Activated T-cell treated with anti-CD3 and anti-CD28 coated beads, Interleukin-2, amount 50 U/mL, for 72 hours (primary cell): ENCODE measurements around the gene ERBIN. TPM values are rescaled to one million over a fixed set of nuclear protein-coding genes. Genes with fewer than 3 reads are reported as not detected.

Experiments
- ATAC-seq, 2 donors: fragments of 150-1000 bp; cut with Tn5 transposase; replicated peaks in 1 of 2; 2 replicates each; pipeline ENCODE4 v1.10.0; 2021; ENCODE audit warnings: moderate library complexity in 2 of 2, mild to moderate bottlenecking in 1 of 2
- DNase-seq, 2 donors: peaks; one replicate each; pipeline ENCODE4 v3.0.0; 2021 to 2022; ENCODE audit warnings: mixed read lengths in 1 of 2
- H3K27ac Mint-ChIP-seq: one replicate; pipeline ENCODE4 v1.8.0; 2022; ENCODE audit warnings: mild to moderate bottlenecking, moderate library complexity, mixed read lengths
- H3K27me3 Mint-ChIP-seq: one replicate; pipeline ENCODE4 v1.8.0; 2022; ENCODE audit warnings: low read depth, mixed read lengths
- H3K36me3 Mint-ChIP-seq, 2 donors: one replicate each; pipeline ENCODE4 v1.8.0; 2022; ENCODE audit warnings: mixed read lengths in 2 of 2, mild to moderate bottlenecking in 1 of 2; ENCODE audit not compliant: insufficient read depth in 2 of 2
- H3K4me1 Mint-ChIP-seq: one replicate; pipeline ENCODE4 v1.8.0; 2022; ENCODE audit warnings: low read depth, mixed read lengths
- H3K4me3 Mint-ChIP-seq, 2 donors: one replicate each; pipeline ENCODE4 v1.8.0; 2022; ENCODE audit warnings: mild to moderate bottlenecking in 2 of 2, mixed read lengths in 2 of 2, moderate library complexity in 2 of 2
- H3K9me3 Mint-ChIP-seq, 2 donors: one replicate each; pipeline ENCODE4 v1.8.0; 2022; ENCODE audit warnings: mixed read lengths in 2 of 2
- total RNA-seq, 2 donors: library from RNA; stranded (reverse); gene quantifications; one replicate each; pipeline ENCODE4 v1.2.3, GENCODE V29; 2022

Gene ERBIN
- total RNA-seq, 2 donors from 2014 or later = 63.6 to 64.4 TPM

- Mint-ChIP-seq H3K9me3 (no peaks in the 10 kb centered on the region), H3K36me3 (peaks cover 6 to 9% of the 10 kb centered on the region in 2 donors), H3K27ac (peak overlapping the region; percentile 63), H3K4me1 (peaks cover 26% of the 10 kb centered on the region), H3K4me3 (peak overlapping the region; percentile 83 to 92), H3K27me3 (no peaks in the 10 kb centered on the region)
- peak; percentile 59 to 63 for ATAC-seq
- peak; percentile 69 to 78 for DNase-seq
Measured at GRCh38 chr5:65925044-65925600, 1.3 kb upstream of the ERBIN start.

DNA sequence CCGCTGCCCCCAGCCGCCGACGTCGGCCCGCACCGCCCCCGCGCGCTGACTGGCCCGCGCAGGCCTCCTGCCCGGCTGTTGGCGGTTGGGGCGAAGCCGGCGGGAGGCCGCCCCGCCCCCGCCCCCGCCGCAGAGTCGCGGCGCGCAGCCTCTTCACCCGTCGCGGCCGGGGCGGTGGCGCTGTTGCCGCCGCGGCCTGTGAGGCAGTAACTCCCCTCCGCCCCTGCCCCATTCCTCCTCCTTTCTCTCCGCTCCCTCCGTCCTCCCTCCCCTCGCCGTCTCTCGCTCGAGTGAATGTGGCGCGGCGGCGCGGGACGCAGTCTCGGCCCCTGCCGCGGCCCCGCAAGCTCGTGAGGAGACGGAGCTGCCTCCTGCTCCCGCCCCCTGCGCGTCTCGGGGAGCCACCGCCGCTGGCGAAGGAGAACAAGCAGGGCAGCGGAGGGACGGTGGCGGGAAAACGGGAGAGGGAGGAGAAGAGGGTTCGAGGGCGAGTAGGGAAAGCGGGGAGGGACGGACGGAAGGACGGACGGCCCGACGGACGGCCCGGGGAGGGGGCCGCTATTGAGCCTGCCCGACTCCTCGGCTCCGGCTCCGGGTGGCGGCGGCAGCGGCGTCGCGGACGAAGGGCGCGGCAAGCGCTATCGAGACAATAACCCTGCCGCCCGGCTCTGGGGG, 637 bp upstream of the ERBIN start:
- H3K36me3 Mint-ChIP-seq = peaks cover 6 to 11% of the 10 kb centered on the region in 2 donors
- peak overlapping the region; percentile 85 to 93 for H3K4me3 Mint-ChIP-seq
- peak overlapping the region; percentile 55 for H3K27ac Mint-ChIP-seq
- H3K27me3 Mint-ChIP-seq = no peaks in the 10 kb centered on the region
- peaks cover 33% of the 10 kb centered on the region for H3K4me1 Mint-ChIP-seq
- ATAC-seq (peak; percentile 76 to 81), DNase-seq (peak; percentile 82 to 83)
- no peaks in the 10 kb centered on the region for H3K9me3 Mint-ChIP-seq

DNA sequence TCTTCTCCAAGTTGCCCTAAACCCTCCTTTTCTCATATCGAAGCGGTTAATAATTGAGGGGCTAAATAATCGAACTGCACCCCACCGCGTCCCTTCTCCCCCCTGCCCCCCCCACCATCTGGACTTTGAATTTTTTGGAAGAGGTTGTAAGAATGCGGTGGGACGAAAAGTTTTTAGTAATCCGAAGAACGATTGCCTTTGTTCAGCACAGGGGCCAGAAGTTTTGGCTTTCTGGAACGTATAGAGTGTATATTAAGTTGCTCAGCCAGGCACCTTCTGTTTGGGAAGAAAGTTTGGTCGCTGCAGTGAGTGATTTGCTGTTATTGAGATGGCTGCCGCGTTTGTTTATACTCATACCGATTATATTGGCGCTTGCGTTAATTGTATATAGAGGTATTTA, 518 bp downstream of the ERBIN start:
- Mint-ChIP-seq H3K36me3 (peaks cover 6 to 13% of the 10 kb centered on the region in 2 donors), H3K4me3 (peak overlapping the region; percentile 92 to 100), H3K27me3 (no peaks in the 10 kb centered on the region), H3K4me1 (peaks cover 39% of the 10 kb centered on the region), H3K9me3 (no peaks in the 10 kb centered on the region), H3K27ac (peak overlapping the region; percentile 99)
- ATAC-seq (no peak), DNase-seq (peak; percentile 14)

DNA sequence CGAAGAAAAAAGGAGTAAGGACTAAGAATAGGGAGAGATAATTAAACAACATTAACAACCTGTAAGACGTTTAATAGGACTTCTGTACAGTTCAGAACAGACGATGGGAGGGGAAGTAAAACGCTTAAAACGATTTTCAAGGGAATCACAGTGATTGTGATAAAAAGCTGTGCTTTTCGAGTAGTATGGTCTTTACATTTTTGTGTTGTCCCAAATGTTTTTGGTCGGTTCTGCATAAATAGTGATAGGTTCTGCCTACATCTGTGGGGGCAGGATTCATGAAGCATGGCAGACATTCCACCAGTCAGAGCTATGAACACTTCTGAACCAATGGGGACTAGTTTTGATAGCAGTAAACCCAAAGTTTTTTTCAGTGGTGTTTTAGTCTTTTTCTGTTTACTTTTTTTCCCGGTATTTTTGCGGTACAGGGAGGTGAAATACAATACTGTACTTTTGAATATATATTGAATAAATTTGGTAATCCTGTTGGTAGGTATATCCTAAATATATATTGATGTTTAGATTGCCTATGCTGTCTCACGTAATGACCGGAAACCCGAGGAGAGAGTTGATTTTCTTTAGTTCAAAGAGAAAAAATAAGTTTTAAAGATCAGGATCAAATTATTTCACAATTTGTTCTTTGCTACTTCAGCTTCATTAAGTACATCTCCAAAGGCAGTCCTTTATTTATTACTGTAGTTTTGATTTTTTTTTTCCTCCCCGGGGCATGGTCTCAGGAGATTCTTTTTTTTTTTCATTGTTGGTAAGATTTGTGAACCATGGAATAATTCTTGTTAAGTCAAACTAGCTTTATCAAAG, 1.3 kb downstream of the ERBIN start:
- H3K4me1 Mint-ChIP-seq = peaks cover 46% of the 10 kb centered on the region
- DNase-seq = peak; percentile 34 to 41

DNA sequence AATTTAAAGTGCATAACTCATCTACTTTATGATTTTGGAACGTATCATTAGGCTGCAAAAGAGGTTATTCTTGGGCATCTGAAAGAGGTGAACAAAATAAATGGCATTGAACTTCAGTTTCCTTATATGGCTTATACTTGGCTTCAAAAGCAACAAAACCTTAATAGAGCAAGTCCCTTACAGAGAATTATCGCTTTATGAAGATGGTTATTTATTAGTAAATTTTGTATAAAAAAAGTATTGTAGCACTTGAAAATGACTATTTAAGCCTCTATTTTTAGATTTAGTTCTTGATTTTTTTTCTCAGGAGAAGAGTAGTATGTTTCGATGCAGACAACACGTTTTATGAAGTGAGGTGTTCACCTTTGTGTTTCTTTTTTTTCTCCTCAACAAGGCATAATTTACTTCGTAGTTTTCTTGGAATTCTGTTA, 2.0 kb downstream of the ERBIN start:
- DNase-seq = no peak
- peak overlapping the region; percentile 92 to 100 for H3K4me3 Mint-ChIP-seq
- H3K9me3 Mint-ChIP-seq = no peaks in the 10 kb centered on the region
- no peaks in the 10 kb centered on the region for H3K27me3 Mint-ChIP-seq
- H3K4me1 Mint-ChIP-seq = peaks cover 53% of the 10 kb centered on the region
- H3K36me3 Mint-ChIP-seq = peaks cover 6 to 13% of the 10 kb centered on the region in 2 donors
- peak overlapping the region; percentile 99 for H3K27ac Mint-ChIP-seq
- ATAC-seq = no peak

More for the DNA sequence above, 1.3 kb downstream of the ERBIN start:
- ATAC-seq = peak; percentile 28 to 34
- H3K4me3 Mint-ChIP-seq = peak overlapping the region; percentile 92 to 100
- H3K9me3 Mint-ChIP-seq = no peaks in the 10 kb centered on the region
- H3K27me3 Mint-ChIP-seq = no peaks in the 10 kb centered on the region
- peaks cover 6 to 13% of the 10 kb centered on the region in 2 donors for H3K36me3 Mint-ChIP-seq
- peak overlapping the region; percentile 99 for H3K27ac Mint-ChIP-seq

DNA sequence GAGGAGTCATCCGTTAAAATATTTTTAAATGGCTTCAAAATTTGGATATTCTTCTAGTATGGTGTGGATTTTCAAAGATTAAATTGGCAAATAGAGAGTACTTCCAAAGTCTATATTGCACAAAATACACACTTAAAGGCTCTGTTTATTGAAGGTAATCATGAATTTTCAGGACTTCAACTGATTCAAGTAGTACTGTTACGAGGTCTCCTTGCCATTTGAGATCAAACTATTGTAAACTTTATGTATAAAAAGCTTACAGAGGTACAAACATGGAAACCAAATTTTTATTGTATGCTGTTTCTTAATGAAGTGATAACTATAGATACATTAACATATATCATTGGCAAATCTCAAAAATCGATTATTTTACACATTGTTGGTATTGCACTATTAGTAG, 2.5 kb downstream of the ERBIN start:
- H3K4me3 Mint-ChIP-seq = peak overlapping the region; percentile 92 to 100
- peaks cover 6 to 13% of the 10 kb centered on the region in 2 donors for H3K36me3 Mint-ChIP-seq
- ATAC-seq = no peak
- H3K9me3 Mint-ChIP-seq = no peaks in the 10 kb centered on the region
- peaks cover 54% of the 10 kb centered on the region for H3K4me1 Mint-ChIP-seq
- no peak for DNase-seq
- H3K27ac Mint-ChIP-seq = peak overlapping the region; percentile 42
- no peaks in the 10 kb centered on the region for H3K27me3 Mint-ChIP-seq

GRCh38 chr5:65932676-65933075, 6.3 kb downstream of the ERBIN start:
- Mint-ChIP-seq H3K27me3 (no peaks in the 10 kb centered on the region), H3K4me3 (peak overlapping the region; percentile 20 to 68), H3K9me3 (no peaks in the 10 kb centered on the region), H3K27ac (no peak overlapping the region), H3K4me1 (peaks cover 76% of the 10 kb centered on the region), H3K36me3 (peaks cover 0 to 16% of the 10 kb centered on the region in 2 donors)
- ATAC-seq = no peak
- DNase-seq = no peak

DNA sequence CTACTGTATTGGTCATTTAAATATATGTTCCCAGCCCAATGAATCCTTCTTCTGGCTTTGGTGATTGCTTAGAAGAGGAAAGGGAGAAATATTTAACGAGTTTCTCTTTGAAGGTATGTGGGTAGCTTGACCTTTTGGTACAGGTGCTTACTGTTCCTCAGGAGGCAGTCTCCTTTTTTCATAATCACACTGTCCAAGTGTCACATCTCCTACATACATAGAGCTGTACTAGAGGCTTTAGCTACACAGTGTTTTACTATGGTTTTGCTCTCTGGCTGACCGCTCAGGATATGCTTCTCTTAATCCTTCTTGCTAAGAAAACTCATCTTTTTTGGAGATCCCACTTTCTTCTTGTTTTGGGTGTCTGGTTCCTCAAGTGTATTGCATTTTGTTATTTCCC, 6.9 kb downstream of the ERBIN start:
- Mint-ChIP-seq H3K4me3 (peak overlapping the region; percentile 20 to 68), H3K27ac (peak overlapping the region; percentile 73)
- ATAC-seq = peak in 1 of 2 donors; percentile 19

GRCh38 chr5:65938256-65938655, 11.9 kb downstream of the ERBIN start:
- no peak for DNase-seq
- Mint-ChIP-seq H3K27ac (no peak overlapping the region), H3K36me3 (peaks cover 2 to 13% of the 10 kb centered on the region in 2 donors), H3K4me3 (no peak overlapping the region), H3K27me3 (no peaks in the 10 kb centered on the region), H3K4me1 (peaks cover 50% of the 10 kb centered on the region), H3K9me3 (no peaks in the 10 kb centered on the region)
- ATAC-seq = no peak

More for the DNA sequence above, 6.9 kb downstream of the ERBIN start:
- Mint-ChIP-seq H3K27me3 (no peaks in the 10 kb centered on the region), H3K4me1 (peaks cover 76% of the 10 kb centered on the region), H3K9me3 (no peaks in the 10 kb centered on the region), H3K36me3 (peaks cover 0 to 14% of the 10 kb centered on the region in 2 donors)
- no peak for DNase-seq

- Mint-ChIP-seq H3K4me3 (no peak overlapping the region), H3K4me1 (peaks cover 24% of the 10 kb centered on the region), H3K36me3 (peaks cover 6 to 10% of the 10 kb centered on the region in 2 donors)
Measured at GRCh38 chr5:65943771-65944170, 17.4 kb downstream of the ERBIN start.

DNA sequence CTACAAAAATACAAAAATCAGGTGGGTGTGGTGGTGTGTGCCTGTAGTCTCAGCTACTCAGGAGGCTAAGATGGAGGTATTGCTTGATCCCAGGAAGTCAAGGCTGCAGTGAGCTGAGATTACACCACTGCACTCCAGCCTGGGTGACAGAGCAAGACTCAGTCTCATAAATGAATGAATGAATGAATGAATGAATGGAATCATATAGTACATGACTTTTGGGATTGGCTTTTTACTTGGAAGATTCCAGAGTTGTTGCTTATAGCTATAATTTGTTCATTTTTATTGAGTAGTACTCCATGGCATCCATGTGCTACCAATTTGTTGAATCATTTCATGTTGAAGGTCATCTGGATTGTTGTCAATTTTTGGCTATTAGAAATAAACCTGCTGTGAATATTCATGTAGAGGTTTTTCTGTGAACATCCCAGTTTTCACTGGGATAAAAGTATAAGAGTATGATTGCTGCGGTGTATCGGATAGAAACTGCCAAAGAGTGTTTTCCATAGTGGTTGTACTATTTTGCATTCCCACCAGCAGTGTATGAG, 19.9 kb downstream of the ERBIN start:
- DNase-seq (no peak), ATAC-seq (no peak)
- Mint-ChIP-seq H3K27ac (no peak overlapping the region), H3K4me3 (no peak overlapping the region), H3K36me3 (peaks cover 4 to 7% of the 10 kb centered on the region in 2 donors), H3K9me3 (no peaks in the 10 kb centered on the region), H3K27me3 (no peaks in the 10 kb centered on the region), H3K4me1 (peaks cover 36% of the 10 kb centered on the region)

More at GRCh38 chr5:65943771-65944170, 17.4 kb downstream of the ERBIN start:
- Mint-ChIP-seq H3K27ac (no peak overlapping the region), H3K9me3 (no peaks in the 10 kb centered on the region), H3K27me3 (no peaks in the 10 kb centered on the region)
- ATAC-seq (no peak), DNase-seq (no peak)

GRCh38 chr5:65948115-65948747, 21.9 kb downstream of the ERBIN start:
- H3K4me3 Mint-ChIP-seq = no peak overlapping the region
- H3K36me3 Mint-ChIP-seq = peaks cover 4 to 7% of the 10 kb centered on the region in 2 donors
- no peak for DNase-seq
- ATAC-seq = no peak
- no peak overlapping the region for H3K27ac Mint-ChIP-seq
- no peaks in the 10 kb centered on the region for H3K27me3 Mint-ChIP-seq
- H3K9me3 Mint-ChIP-seq = no peaks in the 10 kb centered on the region
- H3K4me1 Mint-ChIP-seq = peaks cover 28% of the 10 kb centered on the region
